Cardiac fibroblast (primary cell): Measurements from ENCODE around the gene KBTBD13.

Source experiments
- DNase-seq, 2 donors: peaks; one replicate each; pipeline versions ENCODE4 v3.0.0 to v3.0.0-alpha.2; 2010; ENCODE audit warnings: low read depth in 2 of 2
- H3K4me3 ChIP-seq, 2 donors: replicated peaks in 1 of 2; 1 replicate in 1 of 2; 2 replicates in 1 of 2; pipeline ENCODE4 v1.5.1; 2011; ENCODE audit warnings: low read depth in 2 of 2, low read length in 2 of 2, mild to moderate bottlenecking in 2 of 2, moderate library complexity in 1 of 2
- TF ChIP-seq, protein P1 (sequence below): IDR thresholded peaks from one replicate; pipeline ENCODE4 v1.5.1; 2011; ENCODE audit warnings: low read depth, mild to moderate bottlenecking, low read length, inconsistent platforms

KBTBD13 gene

GRCh38 chr15:65050270-65050669 lies 26.3 kb upstream of the KBTBD13 start:
- TF ChIP-seq, protein P1, sequence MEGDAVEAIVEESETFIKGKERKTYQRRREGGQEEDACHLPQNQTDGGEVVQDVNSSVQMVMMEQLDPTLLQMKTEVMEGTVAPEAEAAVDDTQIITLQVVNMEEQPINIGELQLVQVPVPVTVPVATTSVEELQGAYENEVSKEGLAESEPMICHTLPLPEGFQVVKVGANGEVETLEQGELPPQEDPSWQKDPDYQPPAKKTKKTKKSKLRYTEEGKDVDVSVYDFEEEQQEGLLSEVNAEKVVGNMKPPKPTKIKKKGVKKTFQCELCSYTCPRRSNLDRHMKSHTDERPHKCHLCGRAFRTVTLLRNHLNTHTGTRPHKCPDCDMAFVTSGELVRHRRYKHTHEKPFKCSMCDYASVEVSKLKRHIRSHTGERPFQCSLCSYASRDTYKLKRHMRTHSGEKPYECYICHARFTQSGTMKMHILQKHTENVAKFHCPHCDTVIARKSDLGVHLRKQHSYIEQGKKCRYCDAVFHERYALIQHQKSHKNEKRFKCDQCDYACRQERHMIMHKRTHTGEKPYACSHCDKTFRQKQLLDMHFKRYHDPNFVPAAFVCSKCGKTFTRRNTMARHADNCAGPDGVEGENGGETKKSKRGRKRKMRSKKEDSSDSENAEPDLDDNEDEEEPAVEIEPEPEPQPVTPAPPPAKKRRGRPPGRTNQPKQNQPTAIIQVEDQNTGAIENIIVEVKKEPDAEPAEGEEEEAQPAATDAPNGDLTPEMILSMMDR: no peak
- H3K4me3 ChIP-seq: no peak overlapping the region
- DNase-seq: no peak

- no peak overlapping the region for H3K4me3 ChIP-seq
- no peak for DNase-seq
- TF ChIP-seq, protein P1: no peak
These were observed 25.3 kb upstream of the KBTBD13 start for GRCh38 chr15:65051266-65051665.

DNA sequence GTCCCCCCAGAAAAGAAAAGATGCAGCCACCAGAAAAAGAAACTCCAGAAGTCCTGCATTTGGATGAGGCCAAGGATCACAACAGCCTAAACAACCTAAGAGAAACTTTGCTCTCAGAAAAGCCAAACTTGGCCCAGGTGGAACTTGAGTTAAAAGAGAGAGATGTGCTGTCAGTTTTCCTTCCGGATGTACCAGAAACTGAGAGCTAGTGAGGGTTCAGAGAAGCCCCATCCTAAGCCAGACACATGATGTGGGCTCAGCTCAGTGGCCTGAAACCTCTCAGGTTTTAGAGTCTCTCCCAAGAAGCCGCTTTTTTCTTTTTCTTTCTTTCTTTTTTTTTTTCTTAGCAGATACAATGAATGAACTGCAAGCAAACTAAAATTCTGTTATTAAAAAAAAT lies 23.6 kb upstream of the KBTBD13 start:
- TF ChIP-seq, protein P1: no peak
- no peak overlapping the region for H3K4me3 ChIP-seq
- no peak for DNase-seq

DNA sequence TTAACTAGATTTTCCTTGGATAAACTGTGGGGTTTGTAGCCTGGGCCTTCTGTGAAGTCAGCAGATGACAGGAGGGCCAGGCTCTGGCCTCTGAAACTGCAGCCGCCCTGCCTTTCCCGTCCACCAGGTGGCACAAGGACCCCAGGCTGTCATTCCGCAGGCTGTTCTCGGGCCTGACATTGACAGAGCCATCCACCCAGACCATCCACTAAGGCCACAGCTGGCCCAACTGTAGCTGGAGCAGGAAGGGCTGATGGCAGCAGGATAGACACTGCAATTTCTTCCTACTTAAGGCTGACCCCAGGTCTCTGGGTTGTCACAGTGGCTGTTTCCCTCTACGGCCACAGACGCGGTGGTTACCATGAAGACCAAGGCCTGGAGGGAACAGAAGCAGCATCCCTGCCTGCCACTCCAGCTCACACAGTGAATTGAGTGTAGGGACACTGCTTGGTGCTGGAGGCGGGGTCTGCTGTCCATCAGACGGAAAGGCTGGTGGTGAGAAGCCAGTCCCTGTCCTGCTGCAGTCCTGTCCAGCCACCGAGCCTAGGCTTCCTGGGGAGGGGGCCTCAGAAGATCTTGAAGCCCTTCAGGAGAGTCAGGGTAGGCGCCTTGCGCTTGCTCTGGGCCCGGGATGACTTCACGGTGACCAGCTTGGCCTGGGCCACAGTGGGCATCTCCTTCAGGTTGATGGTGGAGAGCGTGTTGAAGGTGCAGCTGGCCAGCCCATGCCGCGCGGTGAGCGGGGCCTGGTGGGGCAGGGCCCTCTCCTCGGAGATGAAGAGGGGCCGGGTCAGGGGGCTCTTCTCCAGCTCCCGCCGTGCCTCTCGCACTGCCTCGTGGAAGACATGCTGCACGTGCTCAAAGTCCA lies 22.0 kb upstream of the KBTBD13 start:
- TF ChIP-seq, protein P1: peak; percentile 98
- H3K4me3 ChIP-seq: no peak overlapping the region
- peak; percentile 76 to 77 for DNase-seq

- TF ChIP-seq, protein P1: no peak
- no peak overlapping the region for H3K4me3 ChIP-seq
- DNase-seq: no peak
These were observed 21.2 kb upstream of the KBTBD13 start for GRCh38 chr15:65055201-65055870.

GRCh38 chr15:65056106-65056505 lies 20.4 kb upstream of the KBTBD13 start:
- no peak overlapping the region for H3K4me3 ChIP-seq
- TF ChIP-seq, protein P1: no peak
- DNase-seq: no peak
